K562 (cell line): ENCODE measurements around the gene SLC7A14. TPM values are rescaled to one million over a fixed set of nuclear protein-coding genes. Genes with fewer than 3 reads are reported as not detected.

ENCODE experiments used
- ATAC-seq: fragments of 200-7000 bp; cut with Tn5 transposase; 3 replicates; pipeline ENCODE4 v1.9.1; 2020; ENCODE audit warnings: moderate library complexity
- BruUV-seq: library from RNA; stranded (reverse); fragments of 400-500 nt; replicated peaks from 2 replicates; lab custom pipeline; 2021; lab: Mats Ljungman, UMichigan
- CTCF ChIA-PET: fragments of 300-600 bp; formaldehyde crosslinking; extraction: SDS; loops from one replicate; lab custom pipeline; 2021; ENCODE audit warnings: low intra/inter-chr PET ratio; lab: Yijun Ruan, JAX
- POLR2A ChIA-PET: fragments of 300-600, 350-650 bp; sonication (Branson Sonifier 250); formaldehyde crosslinking; extraction: SDS; loops from one replicate; lab custom pipeline; 2021; ENCODE audit warnings: antibody characterized with exemption, inconsistent platforms; lab: Yijun Ruan, JAX
- DNase-seq, 4 experiments: peaks; one replicate each; pipeline versions ENCODE4 v3.0.0 to v3.0.0-alpha.2; 2011 to 2018; ENCODE audit warnings: low spot score in 3 of 4, mixed read lengths in 3 of 4; ENCODE audit errors: extremely low read depth in 1 of 4
- FAIRE-seq: peaks from 2 replicates; lab custom pipeline; 2011; peaks lifted over from hg19 to GRCh38; lab: Jason Lieb, UNC
- H2AFZ ChIP-seq: 2 replicates; pipeline ENCODE4 v1.6.0; 2011; ENCODE audit warnings: low read depth, low read length, control low read depth, inconsistent platforms
- H3K27ac ChIP-seq: fragments of 200-600 bp; 3 replicates; pipeline ENCODE4 v1.8.0; 2011; ENCODE audit warnings: low read depth, mild to moderate bottlenecking, control low read depth, inconsistent platforms, low read length, moderate library complexity, mixed read lengths; ENCODE audit errors: extremely low read depth
- H3K27me3 ChIP-seq, 2 experiments: fragments of 300-600 bp in 1 of 2; 2 replicates in 1 of 2; 3 replicates in 1 of 2; pipeline versions ENCODE4 v1.6.0 to v1.8.0; 2011; ENCODE audit warnings: inconsistent platforms in 2 of 2, low read length in 2 of 2, mild to moderate bottlenecking in 1 of 2, mixed read lengths in 1 of 2, moderate library complexity in 1 of 2; ENCODE audit not compliant: control insufficient read depth in 2 of 2, insufficient read depth in 2 of 2
- H3K36me3 ChIP-seq: fragments of 300-600 bp; 3 replicates; pipeline ENCODE4 v1.8.0; 2011; ENCODE audit warnings: mild to moderate bottlenecking, low read length, inconsistent platforms; ENCODE audit not compliant: control insufficient read depth, insufficient read depth
- H3K4me1 ChIP-seq, 2 experiments: fragments of 200-600 bp in 1 of 2; replicated peaks in 1 of 2; 2 replicates in 1 of 2; 3 replicates in 1 of 2; pipeline versions ENCODE4 v1.5.1 to v1.8.0; 2011; ENCODE audit warnings: inconsistent platforms in 2 of 2, low read length in 2 of 2, mild to moderate bottlenecking in 1 of 2, mixed read lengths in 1 of 2, moderate library complexity in 1 of 2; ENCODE audit not compliant: control insufficient read depth in 2 of 2, insufficient read depth in 2 of 2
- H3K4me2 ChIP-seq: 2 replicates; pipeline ENCODE4 v1.6.1; 2011; ENCODE audit warnings: low read length, control low read depth, inconsistent platforms, mixed read lengths; ENCODE audit not compliant: insufficient read depth
- H3K4me3 ChIP-seq: fragments of 200-600 bp; sonication (generic), shearing (Covaris generic); 2 replicates; pipeline ENCODE4 v1.5.1; 2016; ENCODE audit warnings: control low read depth, inconsistent platforms
- H3K79me2 ChIP-seq: fragments of 200-600 bp; 3 replicates; pipeline ENCODE4 v1.8.0; 2011; ENCODE audit warnings: low read length, inconsistent platforms; ENCODE audit not compliant: control insufficient read depth, insufficient read depth
- H3K9ac ChIP-seq, 2 experiments: 2 replicates each; pipeline versions ENCODE4 v1.6.0 to v1.6.1; 2011; ENCODE audit warnings: low read depth in 2 of 2, low read length in 2 of 2, control low read depth in 1 of 2, inconsistent platforms in 1 of 2, mild to moderate bottlenecking in 1 of 2, mixed read lengths in 1 of 2; ENCODE audit not compliant: insufficient read depth in 1 of 2
- H3K9me1 ChIP-seq: one replicate; pipeline ENCODE4 v1.6.0; 2011; ENCODE audit warnings: inconsistent platforms, mild to moderate bottlenecking, low read length, moderate library complexity; ENCODE audit not compliant: control insufficient read depth, insufficient read depth
- H3K9me3 ChIP-seq: replicated peaks from 2 replicates; pipeline ENCODE4 v1.5.1; 2011; ENCODE audit warnings: low read depth, low read length, inconsistent platforms; ENCODE audit not compliant: control insufficient read depth, insufficient read depth
- H4K20me1 ChIP-seq: replicated peaks from 2 replicates; pipeline ENCODE4 v1.6.1; 2011; ENCODE audit warnings: low read length, inconsistent platforms, mixed read lengths; ENCODE audit not compliant: control insufficient read depth, insufficient read depth
- ATF6 ChIP-seq: sonication (generic); formaldehyde crosslinking; IDR thresholded peaks from 2 replicates; pipeline ENCODE4 v1.4.0; 2020; ENCODE audit warnings: mild to moderate bottlenecking, missing genetic modification reagents
- E4F1 ChIP-seq: fragments of 250-450 bp; sonication (Bioruptor Pico); IDR thresholded peaks from 2 replicates; pipeline ENCODE4 v1.5.0; 2021; ENCODE audit warnings: mild to moderate bottlenecking, borderline replicate concordance
- ETV1 ChIP-seq: fragments of 450-650 bp; conservative IDR thresholded peaks from 2 replicates; pipeline ENCODE4 v1.6.1; 2016; ENCODE audit warnings: missing genetic modification characterization, control low read depth, low read depth, missing compliant biosample characterization
- FOXK1 ChIP-seq: sonication (generic); formaldehyde crosslinking; IDR thresholded peaks from 2 replicates; pipeline ENCODE4 v1.8.0; 2022; ENCODE audit warnings: missing genetic modification reagents, mild to moderate bottlenecking, borderline replicate concordance
- IFI16 ChIP-seq: fragments of 250-450 bp; sonication (Bioruptor Pico); IDR thresholded peaks from 2 replicates; pipeline ENCODE4 v2.1.2; 2022; ENCODE audit warnings: mild to moderate bottlenecking, inconsistent platforms
- MBD2 ChIP-seq: sonication (generic); IDR thresholded peaks from 2 replicates; pipeline ENCODE4 v1.6.1; 2016; ENCODE audit warnings: low read depth, borderline replicate concordance
- PATZ1 ChIP-seq: fragments of 250-450 bp; sonication (Bioruptor Pico); IDR thresholded peaks from 2 replicates; pipeline ENCODE4 v1.5.0; 2020; ENCODE audit warnings: mild to moderate bottlenecking, borderline replicate concordance
- SMAD4 ChIP-seq: fragments of 250-450 bp; sonication (Bioruptor Pico); conservative IDR thresholded peaks from 2 replicates; pipeline ENCODE4 v1.8.0; 2021; ENCODE audit warnings: inconsistent platforms, mild to moderate bottlenecking, moderate library complexity
- SNRNP70 ChIP-seq: fragments of 200-400 bp; formaldehyde crosslinking; optimal IDR thresholded peaks from 2 replicates; pipeline ENCODE3; 2017; ENCODE audit warnings: low read depth, low read length
- XRCC5 ChIP-seq: fragments of 200-400 bp; formaldehyde crosslinking; IDR thresholded peaks from 2 replicates; pipeline ENCODE4 v1.6.1; 2017; ENCODE audit warnings: low read depth, mild to moderate bottlenecking, low read length
- ZNF212 ChIP-seq: fragments of 450-650 bp; formaldehyde crosslinking; IDR thresholded peaks from 2 replicates; pipeline ENCODE4 v1.4.0; 2020; ENCODE audit warnings: mild to moderate bottlenecking
- ZNF347 ChIP-seq: fragments of 450-650 bp; formaldehyde crosslinking; IDR thresholded peaks from 2 replicates; pipeline ENCODE4 v1.4.0; 2020; ENCODE audit warnings: low read depth, mild to moderate bottlenecking, moderate library complexity
- ZNF79 ChIP-seq: fragments of 250-450 bp; sonication (Bioruptor Pico); IDR thresholded peaks from 2 replicates; pipeline ENCODE4 v1.4.0; 2020; ENCODE audit warnings: low read depth, mild to moderate bottlenecking, moderate library complexity
- WGBS: fragments of 100-300 bp; shearing (Covaris generic); methylation state at CpG from one replicate; pipeline ENCODE4 v1.1.6; 2016; ENCODE audit warnings: low coverage, mixed read lengths; ENCODE audit not compliant: insufficient coverage; ENCODE audit errors: missing lambda C conversion rate; 5-methylcytosine and 5-hydroxymethylcytosine counted together
- in situ Hi-C: fragments of 300-500 bp; cut with MboI; formaldehyde crosslinking; loops from 4 replicates; pipeline ENCODE4 v1.15.0; 2018; ENCODE audit warnings: inconsistent platforms, mixed read lengths
- intact Hi-C: fragments of 100-400 bp; cut with micrococcal nuclease; formaldehyde crosslinking; loops from 2 replicates; pipeline ENCODE4 v1.14.2; 2022
- polyA plus RNA-seq, 8 experiments: library from polyadenylated mRNA; depleted of rRNA in 4 of 8; stranded (reverse) in 5 of 8; unstranded in 3 of 8; fragments of >200 nt; fragmentation: Nextera tagmentation in 2 of 8; fragmentation: Illumina TruSeq in 1 of 8; extraction: Ambion mirVana in 2 of 8; extraction: Trizol in 1 of 8; gene quantifications; 2 replicates each; pipeline versions ENCODE4 v1.2.1 to v1.2.3, GENCODE V29; 2011 to 2014; ENCODE audit warnings: inconsistent platforms in 1 of 8, missing spikeins in 1 of 8
- total RNA-seq, 7 experiments: library from RNA; depleted of rRNA in 6 of 7; stranded (reverse); fragments of >200 nt in 6 of 7; fragmentation: Illumina TruSeq in 2 of 7; extraction: Trizol in 2 of 7; gene quantifications; 2 replicates each; pipeline versions ENCODE4 v1.2.1 to v1.2.3, GENCODE V29; 2011 to 2021; ENCODE audit warnings: low replicate concordance in 1 of 7

SLC7A14 gene
- total and polyA plus RNA-seq, 9 of the 15 experiments (the other 6 are each of a cell fraction or from before 2014, with no cell fraction given): not detected

GRCh38 chr3:170482199-170482598 lies 103.7 kb downstream of the SLC7A14 start:
- Histone ChIP-seq H4K20me1 (no peaks in the 10 kb centered on the region), H3K9me1 (no peaks in the 10 kb centered on the region), H3K4me1 (no peaks in the 10 kb centered on the region; a peak in 1 of 5 replicates), H3K9me3 (no peaks in the 10 kb centered on the region), H3K36me3 (no peaks in the 10 kb centered on the region), H2AFZ (no peak overlapping the region), H3K27ac (no peak overlapping the region), H3K4me2 (no peak overlapping the region), H3K9ac (no peak overlapping the region), H3K79me2 (no peaks in the 10 kb centered on the region), H3K27me3 (peaks cover 0 to 29% of the 10 kb centered on the region in 2 experiments; a peak in 3 of 5 replicates), H3K4me3 (no peak overlapping the region)
- 19% methylated on average over 4 of the region's 4 CpGs for WGBS
- ChIA-PET POLR2A (interaction anchor here (0.6 kb wide), 1 partner anchor 82 kb away, joined by 3 read pairs; no protein-coding TSS in a partner anchor), CTCF (no interaction called here)
- BruUV-seq: no TSS peak
- FAIRE-seq (no peak), DNase-seq (no peak), ATAC-seq (no peak)
- intact Hi-C loops: no loop called here
- TF ChIP-seq SMAD4 (CRISPR knock-in tag) (no peak), E4F1 (CRISPR knock-in tag) (no peak), ZNF79 (CRISPR knock-in tag) (no peak), PATZ1 (CRISPR knock-in tag) (no peak), MBD2 (no peak), FOXK1 (CRISPR knock-in tag) (no peak), ETV1 (tag) (no peak), ZNF347 (CRISPR knock-in tag) (no peak), XRCC5 (no peak), ATF6 (CRISPR knock-in tag) (no peak), SNRNP70 (no peak), ZNF212 (CRISPR knock-in tag) (no peak), IFI16 (CRISPR knock-in tag) (no peak)
- in situ Hi-C loops: no loop called here
